Measurements from ENCODE around the gene MATK.

MATK gene

GRCh38 chr19:3784607-3785450, 1.4 kb downstream of the MATK start:
- Histone ChIP-seq H3K4me1 (ENCODE audit: control insufficient read depth in 2 of 2, insufficient read depth in 1 of 2, low read depth in 1 of 2, low read length in 2 of 2) (peaks cover 2 to 6% of the 10 kb centered on the region in 2 donors), H2BK5ac (ENCODE audit: low read length) (no peak overlapping the region), H3K27ac (replicated peaks; ENCODE audit: low read length) (no peak overlapping the region), H3K9me3 (replicated peaks in 1 of 2; ENCODE audit: control insufficient read depth in 2 of 2, insufficient read depth in 1 of 2, low read depth in 1 of 2, low read length in 2 of 2) (peaks cover 16 to 22% of the 10 kb centered on the region in 2 donors), H2AFZ (ENCODE audit: low read length) (no peak overlapping the region), H2BK15ac (ENCODE audit: low read length) (no peak overlapping the region), H3K79me1 (ENCODE audit: low read depth, low read length) (no peaks in the 10 kb centered on the region), H3K4ac (ENCODE audit: low read length) (no peak overlapping the region), H3K4me3 (ENCODE audit: low read length in 2 of 2) (no peak overlapping the region), H3K36me3 (replicated peaks in 1 of 2; ENCODE audit: control insufficient read depth in 2 of 2, insufficient read depth in 2 of 2, low read length in 2 of 2) (no peaks in the 10 kb centered on the region), H3K27me3 (ENCODE audit: control insufficient read depth in 3 of 3, insufficient read depth in 3 of 3, low read depth in 1 of 3, low read length in 3 of 3) (peaks cover 8 to 47% (median 34%) of the 10 kb centered on the region in 3 experiments), H2AK5ac (ENCODE audit: low read depth, low read length) (peak overlapping the region; percentile 84), H3K23ac (ENCODE audit: low read depth, low read length, poor library complexity) (peak overlapping the region; percentile 85), H3K4me2 (ENCODE audit: insufficient read depth, low read length, poor library complexity, severe bottlenecking) (no peak overlapping the region), H3K14ac (ENCODE audit: low read length) (no peak overlapping the region), H3K18ac (ENCODE audit: low read length) (peak overlapping the region; percentile 27), H2BK120ac (ENCODE audit: low read depth, low read length) (no peak overlapping the region), H2BK12ac (ENCODE audit: low read length) (no peak overlapping the region), H4K91ac (ENCODE audit: low read depth, low read length, poor library complexity) (no peak overlapping the region), H3K9ac (ENCODE audit: low read depth, low read length, poor library complexity) (no peak overlapping the region), H4K8ac (ENCODE audit: low read depth, low read length) (no peak overlapping the region)
- WGBS, 2 donors (ENCODE audit: extremely low coverage in 2 of 2, insufficient read length in 2 of 2, insufficient replicate concordance in 1 of 2), result no CpG with 5 or more reads among the region's 25 CpGs
- DNase-seq (ENCODE audit: low spot score), result no peak

DNA sequence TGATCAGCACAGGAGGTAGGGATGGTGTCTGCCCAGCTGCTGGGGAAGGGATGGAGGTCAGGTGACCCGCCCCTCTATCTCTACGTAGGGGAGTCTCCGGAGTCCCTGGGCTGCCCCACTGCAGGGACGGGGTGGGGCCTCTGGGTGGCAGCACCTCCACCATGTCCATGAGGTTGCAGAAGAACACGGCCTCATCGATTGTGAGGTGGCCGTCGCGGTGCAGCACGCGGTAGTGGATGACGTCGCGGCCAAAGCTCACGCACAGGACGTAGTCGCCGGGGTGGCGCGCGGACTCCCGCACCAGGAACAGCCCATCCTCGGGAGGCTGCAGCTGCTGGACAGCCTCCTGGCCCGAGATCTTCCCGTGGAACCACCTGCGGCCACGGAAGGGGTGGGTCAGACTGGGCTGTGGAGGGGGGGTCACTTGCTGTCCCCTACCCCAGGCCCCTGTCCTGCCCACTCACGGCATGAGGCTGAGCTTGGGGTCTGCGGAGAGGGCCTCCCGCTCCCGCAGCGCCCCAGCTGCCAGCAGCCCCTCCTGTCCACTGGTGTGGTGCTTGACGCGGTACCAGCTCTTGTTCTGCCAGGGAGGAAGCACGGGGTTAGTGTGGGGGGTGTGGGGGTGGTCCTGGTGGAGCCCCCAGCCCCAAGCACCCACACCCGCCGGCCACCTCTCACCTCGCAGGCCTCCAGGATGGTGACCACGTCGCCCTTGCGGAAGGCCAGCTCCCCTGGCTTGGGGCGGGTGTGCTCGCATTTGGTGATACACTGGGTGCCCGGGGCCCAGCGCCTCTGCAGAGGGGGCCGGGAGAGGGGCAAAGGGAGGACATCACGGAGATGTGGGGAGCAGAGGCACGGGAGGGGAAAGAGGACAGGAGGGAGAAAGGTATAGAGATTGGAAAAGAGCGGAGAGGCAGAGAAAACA, 2.3 kb downstream of the MATK start:
- no CpG with 5 or more reads among the region's 49 CpGs for WGBS, 2 donors (ENCODE audit: extremely low coverage in 2 of 2, insufficient read length in 2 of 2, insufficient replicate concordance in 1 of 2)
- Histone ChIP-seq H2BK12ac (ENCODE audit: low read length) (peak overlapping the region; percentile 84), H2BK15ac (ENCODE audit: low read length) (no peak overlapping the region), H4K8ac (ENCODE audit: low read depth, low read length) (no peak overlapping the region), H3K4me3 (ENCODE audit: low read length in 2 of 2) (no peak overlapping the region), H2AFZ (ENCODE audit: low read length) (no peak overlapping the region), H3K23ac (ENCODE audit: low read depth, low read length, poor library complexity) (peak overlapping the region; percentile 89), H3K27me3 (ENCODE audit: control insufficient read depth in 3 of 3, insufficient read depth in 3 of 3, low read depth in 1 of 3, low read length in 3 of 3) (peaks cover 8 to 45% (median 34%) of the 10 kb centered on the region in 3 experiments), H2BK120ac (ENCODE audit: low read depth, low read length) (no peak overlapping the region), H3K4me1 (ENCODE audit: control insufficient read depth in 2 of 2, insufficient read depth in 1 of 2, low read depth in 1 of 2, low read length in 2 of 2) (peaks cover 2 to 6% of the 10 kb centered on the region in 2 donors), H3K4me2 (ENCODE audit: insufficient read depth, low read length, poor library complexity, severe bottlenecking) (no peak overlapping the region), H3K36me3 (replicated peaks in 1 of 2; ENCODE audit: control insufficient read depth in 2 of 2, insufficient read depth in 2 of 2, low read length in 2 of 2) (no peaks in the 10 kb centered on the region), H3K18ac (ENCODE audit: low read length) (peak overlapping the region; percentile 38), H3K4ac (ENCODE audit: low read length) (peak overlapping the region; percentile 76), H3K9me3 (replicated peaks in 1 of 2; ENCODE audit: control insufficient read depth in 2 of 2, insufficient read depth in 1 of 2, low read depth in 1 of 2, low read length in 2 of 2) (peaks cover 16 to 22% of the 10 kb centered on the region in 2 donors), H2BK5ac (ENCODE audit: low read length) (no peak overlapping the region), H3K27ac (replicated peaks; ENCODE audit: low read length) (no peak overlapping the region), H4K91ac (ENCODE audit: low read depth, low read length, poor library complexity) (no peak overlapping the region), H3K14ac (ENCODE audit: low read length) (no peak overlapping the region), H3K79me1 (ENCODE audit: low read depth, low read length) (no peaks in the 10 kb centered on the region), H2AK5ac (ENCODE audit: low read depth, low read length) (peak overlapping the region; percentile 93), H3K9ac (ENCODE audit: low read depth, low read length, poor library complexity) (peak overlapping the region; percentile 12)
- no peak for DNase-seq (ENCODE audit: low spot score)

GRCh38 chr19:3782903-3783302, 3.3 kb downstream of the MATK start:
- no peak overlapping the region for H2AFZ ChIP-seq (ENCODE audit: low read length)
- no peak overlapping the region for H3K14ac ChIP-seq (ENCODE audit: low read length)
- H3K4me3 ChIP-seq (ENCODE audit: low read length in 2 of 2), result no peak overlapping the region
- no peak overlapping the region for H4K91ac ChIP-seq (ENCODE audit: low read depth, low read length, poor library complexity)
- no peak overlapping the region for H2BK15ac ChIP-seq (ENCODE audit: low read length)
- no peak for DNase-seq (ENCODE audit: low spot score)
- no peak overlapping the region for H2BK120ac ChIP-seq (ENCODE audit: low read depth, low read length)
- peaks cover 16 to 22% of the 10 kb centered on the region in 2 donors for H3K9me3 ChIP-seq (replicated peaks in 1 of 2; ENCODE audit: control insufficient read depth in 2 of 2, insufficient read depth in 1 of 2, low read depth in 1 of 2, low read length in 2 of 2)
- H2AK5ac ChIP-seq (ENCODE audit: low read depth, low read length), result no peak overlapping the region
- no peaks in the 10 kb centered on the region for H3K36me3 ChIP-seq (replicated peaks in 1 of 2; ENCODE audit: control insufficient read depth in 2 of 2, insufficient read depth in 2 of 2, low read length in 2 of 2)
- H2BK12ac ChIP-seq (ENCODE audit: low read length), result no peak overlapping the region
- no peak overlapping the region for H3K4me2 ChIP-seq (ENCODE audit: insufficient read depth, low read length, poor library complexity, severe bottlenecking)
- H3K27ac ChIP-seq (replicated peaks; ENCODE audit: low read length), result no peak overlapping the region
- no peak overlapping the region for H3K4ac ChIP-seq (ENCODE audit: low read length)
- H2BK5ac ChIP-seq (ENCODE audit: low read length), result no peak overlapping the region
- H3K23ac ChIP-seq (ENCODE audit: low read depth, low read length, poor library complexity), result no peak overlapping the region
- H3K79me1 ChIP-seq (ENCODE audit: low read depth, low read length), result no peaks in the 10 kb centered on the region
- H3K4me1 ChIP-seq (ENCODE audit: control insufficient read depth in 2 of 2, insufficient read depth in 1 of 2, low read depth in 1 of 2, low read length in 2 of 2), result peaks cover 2 to 6% of the 10 kb centered on the region in 2 donors
- H4K8ac ChIP-seq (ENCODE audit: low read depth, low read length), result no peak overlapping the region
- no peak overlapping the region for H3K9ac ChIP-seq (ENCODE audit: low read depth, low read length, poor library complexity)
- no peak overlapping the region for H3K18ac ChIP-seq (ENCODE audit: low read length)
- no CpG with 5 or more reads among the region's 13 CpGs for WGBS, 2 donors (ENCODE audit: extremely low coverage in 2 of 2, insufficient read length in 2 of 2, insufficient replicate concordance in 1 of 2)
- H3K27me3 ChIP-seq (ENCODE audit: control insufficient read depth in 3 of 3, insufficient read depth in 3 of 3, low read depth in 1 of 3, low read length in 3 of 3), result peaks cover 8 to 41% (median 34%) of the 10 kb centered on the region in 3 experiments

GRCh38 chr19:3782330-3782729, 3.9 kb downstream of the MATK start:
- Histone ChIP-seq H3K36me3 (replicated peaks in 1 of 2; ENCODE audit: control insufficient read depth in 2 of 2, insufficient read depth in 2 of 2, low read length in 2 of 2) (no peaks in the 10 kb centered on the region), H3K9me3 (replicated peaks in 1 of 2; ENCODE audit: control insufficient read depth in 2 of 2, insufficient read depth in 1 of 2, low read depth in 1 of 2, low read length in 2 of 2) (peaks cover 16 to 22% of the 10 kb centered on the region in 2 donors), H3K23ac (ENCODE audit: low read depth, low read length, poor library complexity) (no peak overlapping the region), H3K4me3 (ENCODE audit: low read length in 2 of 2) (no peak overlapping the region), H4K91ac (ENCODE audit: low read depth, low read length, poor library complexity) (no peak overlapping the region), H2AK5ac (ENCODE audit: low read depth, low read length) (no peak overlapping the region), H3K4ac (ENCODE audit: low read length) (no peak overlapping the region), H3K27ac (replicated peaks; ENCODE audit: low read length) (no peak overlapping the region), H2BK120ac (ENCODE audit: low read depth, low read length) (no peak overlapping the region), H3K4me2 (ENCODE audit: insufficient read depth, low read length, poor library complexity, severe bottlenecking) (no peak overlapping the region), H2BK12ac (ENCODE audit: low read length) (no peak overlapping the region), H3K14ac (ENCODE audit: low read length) (no peak overlapping the region), H3K27me3 (ENCODE audit: control insufficient read depth in 3 of 3, insufficient read depth in 3 of 3, low read depth in 1 of 3, low read length in 3 of 3) (peaks cover 8 to 38% (median 34%) of the 10 kb centered on the region in 3 experiments), H2BK15ac (ENCODE audit: low read length) (no peak overlapping the region), H3K4me1 (ENCODE audit: control insufficient read depth in 2 of 2, insufficient read depth in 1 of 2, low read depth in 1 of 2, low read length in 2 of 2) (peaks cover 2 to 6% of the 10 kb centered on the region in 2 donors), H2BK5ac (ENCODE audit: low read length) (no peak overlapping the region), H3K79me1 (ENCODE audit: low read depth, low read length) (no peaks in the 10 kb centered on the region), H3K9ac (ENCODE audit: low read depth, low read length, poor library complexity) (no peak overlapping the region), H4K8ac (ENCODE audit: low read depth, low read length) (no peak overlapping the region), H3K18ac (ENCODE audit: low read length) (no peak overlapping the region), H2AFZ (ENCODE audit: low read length) (no peak overlapping the region)
- no CpG with 5 or more reads among the region's 1 CpG for WGBS, 2 donors (ENCODE audit: extremely low coverage in 2 of 2, insufficient read length in 2 of 2, insufficient replicate concordance in 1 of 2)
- DNase-seq (ENCODE audit: low spot score), result no peak

Data from neuronal stem cell (in vitro differentiated cells).